Progenitor cell of endocrine pancreas (in vitro differentiated cells): Measurements from ENCODE around the gene THBS1. TPM values are rescaled to one million over a fixed set of nuclear protein-coding genes. Genes with fewer than 3 reads are reported as not detected.

Experiments
- DNase-seq: peaks from one replicate; pipeline ENCODE4 v3.0.0; 2021; ENCODE audit warnings: low spot score; ENCODE audit not compliant: unreplicated experiment
- H3K27ac Mint-ChIP-seq: 2 replicates; pipeline ENCODE4 v1.8.0; 2021; ENCODE audit warnings: mild to moderate bottlenecking, moderate library complexity, mixed read lengths
- H3K27me3 Mint-ChIP-seq: 2 replicates; pipeline ENCODE4 v1.8.0; 2021; ENCODE audit warnings: mixed read lengths
- H3K36me3 Mint-ChIP-seq: 2 replicates; pipeline ENCODE4 v1.8.0; 2022; ENCODE audit warnings: mixed read lengths; ENCODE audit not compliant: insufficient read depth
- H3K4me1 Mint-ChIP-seq: 2 replicates; pipeline ENCODE4 v1.8.0; 2021; ENCODE audit warnings: low read depth, mixed read lengths
- H3K4me3 Mint-ChIP-seq: 2 replicates; pipeline ENCODE4 v1.8.0; 2021; ENCODE audit warnings: low read depth, mild to moderate bottlenecking, moderate library complexity, mixed read lengths
- H3K9me3 Mint-ChIP-seq: 2 replicates; pipeline ENCODE4 v1.8.0; 2021; ENCODE audit warnings: low read depth, mixed read lengths
- total RNA-seq: library from RNA; stranded (reverse); gene quantifications from 2 replicates; pipeline ENCODE4 v1.2.1, GENCODE V29; 2021
- TF ChIP-seq, protein P1 (sequence below): fragments of 200-600 bp; sonication (generic); IDR thresholded peaks from one replicate; pipeline ENCODE4 v1.5.0; 2021; ENCODE audit warnings: antibody characterized with exemption, mild to moderate bottlenecking; ENCODE audit not compliant: unreplicated experiment

The THBS1 gene
- total RNA-seq, 1 donor from 2014 or later: 22.9 TPM

DNA sequence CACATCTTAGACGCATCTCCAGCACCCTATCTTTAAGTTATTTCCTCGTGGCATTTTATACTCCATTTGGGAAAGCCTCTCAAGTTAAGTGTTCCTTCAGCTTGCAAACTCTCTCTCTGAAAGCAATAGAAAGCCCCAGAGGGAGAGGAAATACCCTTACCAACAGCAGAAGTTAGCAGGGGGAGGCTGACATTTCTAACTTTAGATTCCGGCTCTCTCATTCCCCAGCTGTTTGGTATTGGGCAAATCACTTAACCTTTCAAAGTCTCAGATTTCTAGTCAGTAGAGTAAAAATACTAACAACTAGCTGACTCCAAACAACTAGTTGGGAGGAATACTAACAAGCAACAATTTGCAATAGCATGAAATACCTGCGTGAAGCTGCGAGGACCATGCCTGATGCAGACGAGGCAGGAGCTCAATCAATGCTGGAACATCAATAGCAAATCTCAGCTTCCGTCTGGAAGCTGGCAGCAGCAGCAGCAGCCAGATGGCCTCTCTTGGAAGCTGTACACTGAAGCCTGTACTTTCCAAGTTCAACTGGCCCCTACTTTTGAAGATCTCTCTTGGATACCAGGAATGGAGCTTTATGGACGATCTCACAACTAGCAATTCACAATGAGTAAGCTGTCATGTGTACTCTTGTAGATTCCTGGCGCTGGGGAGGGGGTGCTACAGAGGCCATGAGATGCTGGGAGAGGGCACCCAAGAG is 47.8 kb downstream of the THBS1 start:
- DNase-seq: no peak
- TF ChIP-seq, protein P1, sequence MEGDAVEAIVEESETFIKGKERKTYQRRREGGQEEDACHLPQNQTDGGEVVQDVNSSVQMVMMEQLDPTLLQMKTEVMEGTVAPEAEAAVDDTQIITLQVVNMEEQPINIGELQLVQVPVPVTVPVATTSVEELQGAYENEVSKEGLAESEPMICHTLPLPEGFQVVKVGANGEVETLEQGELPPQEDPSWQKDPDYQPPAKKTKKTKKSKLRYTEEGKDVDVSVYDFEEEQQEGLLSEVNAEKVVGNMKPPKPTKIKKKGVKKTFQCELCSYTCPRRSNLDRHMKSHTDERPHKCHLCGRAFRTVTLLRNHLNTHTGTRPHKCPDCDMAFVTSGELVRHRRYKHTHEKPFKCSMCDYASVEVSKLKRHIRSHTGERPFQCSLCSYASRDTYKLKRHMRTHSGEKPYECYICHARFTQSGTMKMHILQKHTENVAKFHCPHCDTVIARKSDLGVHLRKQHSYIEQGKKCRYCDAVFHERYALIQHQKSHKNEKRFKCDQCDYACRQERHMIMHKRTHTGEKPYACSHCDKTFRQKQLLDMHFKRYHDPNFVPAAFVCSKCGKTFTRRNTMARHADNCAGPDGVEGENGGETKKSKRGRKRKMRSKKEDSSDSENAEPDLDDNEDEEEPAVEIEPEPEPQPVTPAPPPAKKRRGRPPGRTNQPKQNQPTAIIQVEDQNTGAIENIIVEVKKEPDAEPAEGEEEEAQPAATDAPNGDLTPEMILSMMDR: no peak
- no peak overlapping the region for H3K4me3 Mint-ChIP-seq
- H3K4me1 Mint-ChIP-seq: peaks cover 3% of the 10 kb centered on the region
- no peaks in the 10 kb centered on the region for H3K9me3 Mint-ChIP-seq
- no peaks in the 10 kb centered on the region for H3K27me3 Mint-ChIP-seq
- no peaks in the 10 kb centered on the region for H3K36me3 Mint-ChIP-seq
- H3K27ac Mint-ChIP-seq: no peak overlapping the region

DNA sequence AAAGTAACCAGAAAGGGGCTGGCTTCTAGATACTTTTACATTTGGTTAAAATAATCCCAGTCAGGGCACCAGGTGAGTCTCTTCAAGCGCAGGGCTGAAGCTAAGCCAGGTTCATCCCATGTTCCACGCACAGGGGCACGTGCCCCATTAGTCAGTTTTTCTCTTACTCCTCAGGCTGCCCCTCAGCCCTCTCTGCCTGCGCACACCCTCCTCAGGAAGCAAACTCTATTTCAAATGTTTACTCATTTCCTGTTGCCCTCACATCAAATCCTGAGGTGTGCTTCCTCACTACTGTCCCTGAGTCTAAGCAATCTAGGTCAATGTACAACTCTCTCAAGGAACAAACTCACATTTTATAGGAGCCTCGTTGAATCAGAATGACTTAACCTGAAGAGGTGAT is 48.5 kb downstream of the THBS1 start:
- H3K27me3 Mint-ChIP-seq: no peaks in the 10 kb centered on the region
- no peaks in the 10 kb centered on the region for H3K36me3 Mint-ChIP-seq
- no peak overlapping the region for H3K4me3 Mint-ChIP-seq
- H3K27ac Mint-ChIP-seq: no peak overlapping the region
- TF ChIP-seq, protein P1: no peak
- DNase-seq: no peak
- no peaks in the 10 kb centered on the region for H3K9me3 Mint-ChIP-seq
- peaks cover 3% of the 10 kb centered on the region for H3K4me1 Mint-ChIP-seq

DNA sequence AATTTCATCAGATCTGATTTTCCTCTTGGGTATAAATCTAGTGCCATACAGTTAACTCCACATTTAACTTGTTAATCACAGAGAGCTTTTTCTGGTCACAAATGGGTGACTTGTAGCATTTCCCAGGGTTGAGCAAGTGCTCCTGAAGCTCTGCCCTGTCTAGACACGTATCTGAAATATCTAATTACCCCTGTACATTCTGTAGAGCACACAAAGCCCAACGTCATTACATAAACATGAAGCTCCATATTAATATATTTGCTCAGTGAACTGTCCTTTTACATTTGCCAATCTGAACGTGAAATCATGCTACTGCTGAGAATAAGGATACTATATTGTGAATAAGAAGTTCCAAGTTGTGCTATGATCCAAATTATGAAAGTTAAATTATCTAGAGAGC is 49.0 kb downstream of the THBS1 start:
- DNase-seq: no peak
- Mint-ChIP-seq H3K9me3 (no peaks in the 10 kb centered on the region), H3K27ac (no peak overlapping the region), H3K4me3 (no peak overlapping the region), H3K27me3 (no peaks in the 10 kb centered on the region), H3K4me1 (peaks cover 3% of the 10 kb centered on the region), H3K36me3 (no peaks in the 10 kb centered on the region)
- TF ChIP-seq, protein P1: no peak

DNA sequence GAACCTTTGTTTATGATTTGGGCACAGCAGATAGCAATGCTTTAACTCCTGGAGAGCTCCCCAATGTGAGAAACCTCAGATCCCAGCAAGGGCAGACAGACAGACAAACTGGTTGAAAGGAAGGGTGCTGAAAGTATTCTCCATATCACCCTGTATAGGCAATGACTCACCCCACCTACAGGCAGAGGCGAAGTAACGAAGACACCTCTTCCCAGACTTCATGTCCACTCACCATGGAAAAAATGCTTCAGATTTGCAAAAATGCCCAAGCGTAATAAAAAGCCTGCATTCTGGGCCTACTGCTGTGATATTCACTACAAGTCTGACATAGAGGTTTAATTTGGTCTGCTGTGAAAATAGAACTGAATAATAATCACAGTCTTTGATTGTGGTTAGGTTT is 50.5 kb downstream of the THBS1 start:
- Mint-ChIP-seq H3K4me3 (no peak overlapping the region), H3K27ac (no peak overlapping the region), H3K27me3 (no peaks in the 10 kb centered on the region), H3K36me3 (no peaks in the 10 kb centered on the region), H3K4me1 (peaks cover 3% of the 10 kb centered on the region), H3K9me3 (no peaks in the 10 kb centered on the region)
- no peak for DNase-seq
- TF ChIP-seq, protein P1: no peak

DNA sequence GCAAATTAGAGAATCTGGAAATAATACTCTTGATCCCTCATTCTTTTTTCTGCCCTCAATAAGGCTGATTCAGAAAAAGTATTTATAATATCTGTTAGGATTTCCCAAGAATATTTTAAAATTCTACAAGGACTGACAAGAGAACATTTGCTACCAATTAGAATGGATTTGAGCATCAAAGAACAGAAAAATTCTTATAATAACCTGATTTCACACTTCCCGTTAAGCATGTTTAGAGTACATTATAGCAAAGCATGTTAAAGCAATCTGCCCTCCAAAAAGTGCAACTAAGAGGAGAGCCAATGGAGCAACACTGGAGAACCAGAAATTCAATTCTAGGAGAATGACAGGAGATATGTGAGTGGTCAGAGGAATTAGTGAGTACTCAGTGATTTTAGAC is 57.2 kb downstream of the THBS1 start:
- H3K9me3 Mint-ChIP-seq: no peaks in the 10 kb centered on the region
- H3K4me3 Mint-ChIP-seq: no peak overlapping the region
- peaks cover 8% of the 10 kb centered on the region for H3K4me1 Mint-ChIP-seq
- TF ChIP-seq, protein P1: no peak
- H3K27me3 Mint-ChIP-seq: no peaks in the 10 kb centered on the region
- no peaks in the 10 kb centered on the region for H3K36me3 Mint-ChIP-seq
- DNase-seq: no peak
- no peak overlapping the region for H3K27ac Mint-ChIP-seq
